ENCODE results near the gene VSNL1.

DNA sequence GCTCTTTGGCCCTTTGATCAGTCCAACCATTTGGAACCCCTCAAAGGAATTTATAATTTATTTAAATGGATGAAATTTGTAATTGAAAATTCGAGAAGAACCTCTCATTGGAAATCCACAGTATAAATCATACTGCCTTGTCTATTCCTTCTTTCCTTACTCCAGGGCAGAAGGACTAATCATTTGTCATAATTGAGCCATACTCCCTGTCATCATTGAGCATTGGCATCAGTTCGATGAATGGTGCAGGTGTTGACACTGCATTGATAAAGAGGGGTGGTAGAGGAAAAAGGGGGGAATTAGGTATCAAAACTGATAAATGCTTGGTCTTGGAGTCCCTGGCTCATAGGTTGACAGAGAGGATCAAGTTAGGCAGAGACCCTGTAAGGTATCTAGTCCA lies 2.0 kb downstream of the VSNL1 start:
- TF ChIP-seq, protein P1, sequence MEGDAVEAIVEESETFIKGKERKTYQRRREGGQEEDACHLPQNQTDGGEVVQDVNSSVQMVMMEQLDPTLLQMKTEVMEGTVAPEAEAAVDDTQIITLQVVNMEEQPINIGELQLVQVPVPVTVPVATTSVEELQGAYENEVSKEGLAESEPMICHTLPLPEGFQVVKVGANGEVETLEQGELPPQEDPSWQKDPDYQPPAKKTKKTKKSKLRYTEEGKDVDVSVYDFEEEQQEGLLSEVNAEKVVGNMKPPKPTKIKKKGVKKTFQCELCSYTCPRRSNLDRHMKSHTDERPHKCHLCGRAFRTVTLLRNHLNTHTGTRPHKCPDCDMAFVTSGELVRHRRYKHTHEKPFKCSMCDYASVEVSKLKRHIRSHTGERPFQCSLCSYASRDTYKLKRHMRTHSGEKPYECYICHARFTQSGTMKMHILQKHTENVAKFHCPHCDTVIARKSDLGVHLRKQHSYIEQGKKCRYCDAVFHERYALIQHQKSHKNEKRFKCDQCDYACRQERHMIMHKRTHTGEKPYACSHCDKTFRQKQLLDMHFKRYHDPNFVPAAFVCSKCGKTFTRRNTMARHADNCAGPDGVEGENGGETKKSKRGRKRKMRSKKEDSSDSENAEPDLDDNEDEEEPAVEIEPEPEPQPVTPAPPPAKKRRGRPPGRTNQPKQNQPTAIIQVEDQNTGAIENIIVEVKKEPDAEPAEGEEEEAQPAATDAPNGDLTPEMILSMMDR (IDR thresholded peaks at IDR 0.05): no peak
- TF ChIP-seq EZH2 (IDR thresholded peaks at IDR 0.05): no peak
- no peak for TF ChIP-seq EZH2phosphoT487 (IDR thresholded peaks at IDR 0.05)
